CD4-positive, alpha-beta T cell treated with Interferon alpha-2 for 1 hour (primary cell): ENCODE measurements around the gene GAMT.

Source experiments
- DNase-seq, 2 donors: peaks; one replicate each; pipeline ENCODE4 v3.0.0-alpha.2; 2020 to 2022

The GAMT gene

DNA sequence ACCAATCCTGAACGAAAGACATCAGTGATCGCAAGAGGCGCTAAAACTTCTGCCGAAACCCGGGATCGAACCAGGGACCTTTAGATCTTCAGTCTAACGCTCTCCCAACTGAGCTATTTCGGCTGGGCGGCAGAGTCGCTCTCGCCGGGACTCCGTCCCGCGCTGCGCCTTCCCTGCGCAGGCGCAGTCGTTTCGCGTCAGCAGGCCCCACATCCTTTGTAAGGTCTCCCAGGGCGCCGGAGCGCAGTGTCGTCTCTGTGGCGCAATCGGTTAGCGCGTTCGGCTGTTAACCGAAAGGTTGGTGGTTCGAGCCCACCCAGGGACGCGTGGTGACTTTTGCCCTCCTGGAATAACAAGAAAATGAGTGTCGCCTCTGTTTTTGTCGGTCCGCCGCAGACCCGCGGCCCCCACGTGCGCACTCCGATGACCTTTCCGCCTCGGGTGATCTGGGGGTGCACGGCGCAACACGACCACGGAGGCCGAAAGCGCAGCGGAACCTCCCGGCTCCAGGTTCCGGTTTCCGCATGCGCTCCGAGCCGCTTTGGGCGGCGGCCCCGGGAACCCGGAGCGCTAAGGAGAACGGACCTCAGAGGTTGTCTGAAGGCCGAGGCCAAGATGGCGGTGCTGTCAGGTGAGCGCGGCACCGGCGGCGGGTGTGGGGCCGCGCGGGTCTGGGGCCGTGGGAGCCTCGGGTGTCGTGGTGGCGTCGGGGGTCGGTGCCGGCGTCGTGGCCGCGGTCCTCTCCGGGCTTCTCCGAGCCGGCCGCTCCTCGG lies 17.8 kb downstream of the GAMT start, which contains the start of gene NDUFS7:
NDUFS7 (plus strand) TSS at position 596 of the 773 bp plus-strand sequence; CDS start at position 616, 20 bp downstream.
- peak; percentile 93 to 97 for DNase-seq

DNA sequence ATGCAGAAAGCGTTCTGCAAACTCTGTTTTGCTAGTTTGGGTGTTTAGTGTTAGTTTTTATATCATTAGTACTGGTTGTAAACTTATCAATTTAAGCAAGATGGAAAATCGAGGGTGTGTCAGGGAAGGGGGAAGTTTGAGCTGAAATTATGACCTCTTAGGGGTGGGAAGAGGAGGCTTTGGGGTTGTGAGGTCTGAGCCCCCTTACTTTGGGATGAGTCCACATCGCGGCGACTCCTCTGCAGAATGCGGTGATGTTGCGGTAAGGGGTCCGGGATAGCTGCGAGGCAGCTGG lies 18.4 kb downstream of the GAMT start:
- no peak for DNase-seq

DNA sequence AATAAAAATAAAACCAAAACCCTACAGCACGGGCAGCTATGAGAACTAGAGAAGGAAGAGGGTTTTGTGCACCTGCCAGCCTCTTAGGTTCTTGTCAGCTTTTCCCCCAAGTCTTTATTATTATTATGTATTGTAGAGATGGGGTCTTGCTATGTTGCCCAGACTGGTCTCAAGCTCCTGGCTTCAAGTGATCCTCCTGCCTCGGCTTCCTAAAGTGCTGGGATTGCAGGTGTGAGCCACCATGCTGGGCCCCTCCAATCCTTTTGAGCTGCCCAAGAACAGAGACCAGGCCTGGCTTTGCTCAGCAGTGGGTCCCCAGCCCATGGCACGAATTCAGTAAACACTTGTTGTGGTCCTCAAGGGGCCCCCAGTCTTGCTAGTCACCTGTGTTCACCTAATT lies 19.1 kb downstream of the GAMT start:
- DNase-seq, result no peak

DNA sequence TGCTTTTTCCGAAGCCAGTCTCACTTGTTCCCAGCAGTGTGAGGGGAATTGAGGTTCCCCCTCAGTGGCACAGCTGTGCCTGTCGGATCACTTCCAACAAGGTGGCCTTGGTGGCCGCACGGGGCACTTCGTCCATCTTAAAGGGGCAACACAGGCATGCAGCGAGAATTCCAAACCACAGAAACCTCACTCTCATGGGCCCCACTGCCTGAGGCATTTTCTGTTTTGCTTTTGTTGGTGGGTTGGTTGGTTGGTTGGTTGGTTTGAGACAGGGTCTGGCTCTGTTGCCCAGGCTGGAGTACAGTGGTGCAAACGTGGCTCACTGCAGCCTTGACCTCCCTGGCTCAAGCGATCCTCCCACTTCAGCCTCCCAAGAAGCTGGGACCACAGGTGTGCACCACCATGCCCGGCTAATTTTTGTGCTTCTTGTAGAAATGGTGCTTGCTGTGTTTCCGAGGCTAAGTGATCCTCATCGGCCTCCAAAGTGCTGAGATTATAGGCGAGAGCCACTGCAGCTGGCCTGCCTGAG lies 21.3 kb downstream of the GAMT start:
- no peak for DNase-seq

DNA sequence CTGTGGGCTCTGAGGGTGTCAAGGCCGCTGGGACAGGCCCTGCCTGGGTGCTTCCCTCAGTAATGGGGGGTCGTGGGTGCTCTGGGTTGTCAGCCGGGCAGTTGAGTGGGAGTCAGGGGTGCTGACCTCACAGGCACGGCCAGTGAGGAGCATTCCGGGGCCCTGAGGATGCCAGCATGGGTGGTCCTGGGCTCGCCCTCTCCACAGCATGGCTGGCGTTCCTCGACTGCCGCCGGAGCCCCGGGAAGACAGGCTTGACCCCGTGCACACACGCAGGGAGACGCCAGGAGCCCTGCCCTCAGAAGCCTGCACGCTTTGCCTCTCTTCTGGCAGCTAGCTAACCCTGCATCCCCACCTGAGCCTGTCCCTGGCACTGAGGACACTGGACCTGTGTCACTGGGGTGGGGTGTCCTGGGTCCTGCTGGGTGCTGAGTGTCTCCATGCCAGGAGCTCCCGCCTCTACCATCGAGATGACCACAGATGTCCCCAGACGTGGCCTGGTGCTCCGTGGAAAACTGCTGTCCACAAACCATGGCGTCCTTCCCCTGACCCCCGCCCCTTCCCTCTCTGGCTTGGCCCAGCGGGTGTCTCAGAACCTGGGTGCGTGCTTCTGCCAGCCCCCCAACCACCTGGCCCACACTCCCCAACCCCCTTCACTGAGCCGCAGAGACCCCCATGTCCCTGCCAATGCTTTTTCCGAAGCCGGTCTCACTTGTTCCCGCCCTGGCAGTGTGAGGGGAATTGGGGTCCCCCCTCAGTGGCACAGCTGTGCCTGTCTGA lies 22.0 kb downstream of the GAMT start:
- DNase-seq, result no peak

DNA sequence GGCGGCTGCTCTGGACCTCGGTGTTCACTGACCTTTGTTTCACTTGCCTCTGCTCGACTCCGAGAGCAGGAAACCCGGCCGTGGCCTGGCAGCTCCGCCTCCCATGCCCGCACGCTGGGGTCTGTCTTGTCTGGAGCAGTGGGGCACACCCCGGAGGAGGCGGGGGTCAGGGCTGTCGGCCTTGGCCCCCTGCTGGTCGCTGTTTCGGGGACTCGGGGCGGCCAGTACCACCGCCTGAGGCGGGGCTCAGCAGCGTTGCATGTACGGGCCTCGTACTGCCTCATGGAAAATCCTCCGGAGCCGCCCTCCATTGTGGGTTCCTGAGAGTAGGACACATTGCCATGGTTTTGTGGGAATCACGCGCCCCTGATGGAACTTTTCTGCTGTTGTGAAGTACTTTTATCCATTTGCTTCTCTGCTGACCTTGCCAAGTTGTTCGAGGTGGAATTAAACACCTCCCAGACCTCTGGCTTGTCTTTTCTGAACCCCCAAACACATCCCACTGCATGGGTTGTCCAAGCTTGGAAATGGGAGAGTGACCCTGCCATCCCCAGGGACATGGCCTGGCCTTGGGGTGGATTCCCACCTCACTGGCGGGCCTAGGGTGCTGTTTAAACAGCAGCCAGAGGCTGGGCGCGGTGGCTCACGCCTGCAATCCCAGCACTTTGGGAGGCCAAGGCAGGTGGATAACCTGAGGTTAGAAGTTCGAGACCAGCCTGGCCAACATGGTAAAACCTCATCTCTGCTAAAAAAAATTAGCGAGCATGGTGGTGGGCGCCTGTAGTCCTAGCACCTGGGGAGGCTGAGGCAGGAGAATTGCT lies 23.2 kb downstream of the GAMT start:
- no peak for DNase-seq

DNA sequence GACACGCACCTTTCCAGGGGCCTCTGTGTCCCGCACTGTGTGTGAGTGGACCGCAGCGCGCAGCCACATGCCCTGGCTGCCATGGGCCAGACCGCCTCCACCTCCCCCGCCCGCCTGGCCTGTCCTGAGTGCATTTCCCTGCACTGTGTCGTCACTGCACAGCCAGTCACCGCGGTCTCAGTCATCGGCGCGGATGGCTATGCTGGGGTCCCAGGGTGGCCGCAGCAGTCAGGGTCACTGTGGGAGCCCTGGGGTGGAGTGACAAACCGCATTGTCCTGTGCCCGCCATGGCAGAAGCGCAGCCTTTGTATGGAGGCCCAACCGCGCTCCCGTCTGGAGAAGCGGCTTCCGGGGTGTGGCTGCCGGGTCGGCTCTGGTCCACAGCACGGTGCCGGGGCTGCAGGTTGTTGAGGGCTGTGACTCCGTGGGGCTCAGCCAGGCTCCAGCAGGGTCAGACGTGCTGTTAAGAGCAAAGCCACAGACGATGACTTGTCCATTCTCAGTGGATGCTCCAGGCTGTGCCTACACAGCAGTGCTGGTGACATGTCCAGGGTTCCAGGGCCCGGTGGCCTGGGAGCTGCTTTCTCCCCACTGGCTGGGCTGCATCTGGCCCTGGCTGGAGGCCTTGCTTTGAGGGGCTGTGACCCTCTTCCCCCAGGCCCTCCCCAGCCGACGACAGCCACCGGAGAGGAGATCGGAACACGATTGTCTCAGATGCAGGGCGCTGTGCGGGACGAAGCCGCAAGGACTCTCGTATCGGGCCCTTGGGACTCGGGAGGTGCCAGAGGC lies 24.0 kb downstream of the GAMT start:
- no peak for DNase-seq

DNA sequence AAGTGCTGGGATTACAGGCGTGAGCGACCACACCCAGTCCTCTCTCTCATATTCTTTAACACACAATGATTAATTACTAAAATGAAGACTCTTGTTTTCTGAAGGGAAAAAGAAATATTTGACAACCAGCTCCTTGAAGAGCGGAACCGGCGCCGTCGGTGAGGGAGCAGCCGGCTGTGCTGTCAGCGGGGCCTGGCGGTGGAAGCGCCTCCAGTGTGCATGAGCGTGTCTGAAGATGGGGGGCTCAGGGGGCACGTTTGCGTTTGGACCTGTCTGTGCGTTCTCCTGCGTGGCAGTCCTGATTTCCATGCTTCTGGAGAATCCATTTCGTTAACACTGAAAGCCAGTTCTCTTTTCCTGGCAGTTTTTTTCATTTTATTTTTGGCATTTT lies 24.9 kb downstream of the GAMT start:
- no peak for DNase-seq

DNA sequence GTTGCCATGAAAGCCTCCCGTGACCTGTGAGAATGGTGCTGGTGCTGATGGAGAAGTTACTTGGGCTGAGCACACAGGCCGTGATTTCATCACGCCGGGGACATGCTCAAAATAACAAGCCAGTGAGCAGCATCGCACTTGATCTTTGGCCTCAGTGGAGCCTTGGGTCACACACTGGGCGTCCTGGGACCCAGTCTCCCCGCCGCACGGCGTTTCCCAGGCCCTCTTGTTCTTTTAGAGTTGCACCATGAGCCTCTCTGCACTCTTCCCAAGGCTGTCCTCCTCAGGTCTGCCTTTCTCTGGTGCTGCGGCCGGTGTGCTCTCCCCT lies 27.1 kb downstream of the GAMT start:
- DNase-seq, result no peak

DNA sequence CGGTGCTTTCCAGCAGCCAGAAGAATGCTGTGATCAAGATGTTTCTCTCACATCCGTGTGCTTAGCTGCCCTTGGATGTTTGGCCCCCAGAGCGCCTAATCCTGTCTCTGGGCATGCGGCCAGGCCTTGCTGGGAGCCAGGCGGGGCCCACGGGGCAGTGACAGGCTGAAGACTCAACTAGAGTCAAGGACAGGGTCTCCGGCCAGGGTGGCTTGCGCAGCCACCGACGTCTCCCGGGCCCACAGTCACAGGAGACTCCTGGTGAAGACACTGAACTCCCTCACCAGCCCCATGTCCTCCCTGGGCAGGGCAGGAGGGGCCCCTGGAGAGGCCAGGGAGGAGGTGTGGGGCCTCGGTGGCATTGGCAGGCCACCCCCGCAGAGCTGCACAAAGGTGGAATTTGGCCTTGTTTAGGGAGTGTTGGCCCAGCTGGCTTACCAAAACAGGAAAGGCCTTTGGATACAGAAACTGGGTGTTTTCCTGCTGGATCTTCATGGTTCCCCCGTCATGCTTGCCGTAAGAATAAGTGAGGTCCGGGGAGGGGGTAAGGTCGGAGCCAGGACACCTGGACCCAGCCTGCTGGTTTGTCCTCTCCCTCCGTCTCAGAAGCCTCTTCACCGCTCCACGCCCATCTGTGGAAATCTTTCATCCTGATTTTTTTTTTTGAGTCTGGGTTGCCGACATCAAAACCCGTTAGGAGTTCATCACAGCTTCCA lies 27.6 kb downstream of the GAMT start:
- DNase-seq, result no peak

DNA sequence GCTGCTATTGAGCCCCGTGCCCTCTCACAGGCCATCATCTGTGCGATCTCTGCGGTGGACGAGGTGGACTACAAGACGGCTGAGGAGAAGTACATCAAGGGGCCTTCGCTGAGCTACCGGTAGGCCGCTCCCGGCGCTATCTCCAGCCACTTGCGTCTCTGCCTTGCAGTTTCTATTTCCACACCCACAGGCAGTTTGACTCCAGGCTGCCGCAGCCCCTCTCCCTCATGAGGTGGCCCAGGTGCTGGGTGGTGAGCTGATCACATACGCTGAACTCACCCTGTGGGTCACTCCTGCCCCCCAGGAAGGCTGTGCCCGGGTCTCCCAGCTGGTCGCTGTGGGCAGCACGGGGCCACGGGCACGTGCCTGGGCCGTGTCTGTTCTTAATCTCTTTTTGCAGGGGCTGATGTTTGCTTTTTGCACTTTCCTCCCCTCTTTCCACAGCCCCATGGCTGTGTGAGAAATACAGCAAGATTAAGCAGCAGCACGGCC lies 28.3 kb downstream of the GAMT start:
- DNase-seq, result no peak

DNA sequence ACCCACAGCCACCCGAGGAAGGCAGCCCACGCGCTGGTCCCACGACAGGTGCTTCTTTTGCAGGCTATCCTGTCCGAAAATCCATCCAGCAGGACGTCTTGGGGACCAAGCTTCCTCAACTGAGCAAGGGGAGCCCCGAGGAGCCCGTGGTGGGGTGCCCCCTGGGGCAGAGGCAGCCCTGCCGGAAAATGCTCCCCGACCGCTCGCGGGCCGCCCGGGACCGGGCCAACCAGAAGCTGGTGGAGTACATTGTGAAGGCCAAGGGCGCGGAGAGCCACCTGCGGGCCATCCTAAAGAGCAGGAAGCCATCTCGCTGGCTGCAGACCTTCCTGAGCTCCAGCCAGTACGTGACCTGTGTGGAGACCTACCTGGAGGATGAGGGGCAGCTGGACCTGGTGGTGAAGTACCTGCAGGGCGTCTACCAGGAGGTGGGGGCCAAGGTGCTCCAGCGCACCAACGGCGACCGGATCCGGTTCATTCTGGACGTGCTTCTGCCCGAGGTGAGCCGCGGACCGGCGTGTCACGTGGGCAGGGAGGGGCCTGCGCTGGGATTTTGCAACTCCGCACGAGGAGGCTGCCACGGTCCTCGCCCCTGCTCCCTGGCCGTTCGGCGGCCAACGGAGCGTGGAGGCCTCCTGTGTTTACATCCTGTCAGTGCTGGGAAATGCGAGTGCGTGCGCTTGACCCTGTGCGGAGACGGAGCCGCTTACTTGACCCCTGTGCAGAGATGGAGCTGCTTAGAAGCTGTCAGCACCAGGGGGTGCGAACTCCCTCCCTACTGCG lies 30.6 kb downstream of the GAMT start:
- no peak for DNase-seq

DNA sequence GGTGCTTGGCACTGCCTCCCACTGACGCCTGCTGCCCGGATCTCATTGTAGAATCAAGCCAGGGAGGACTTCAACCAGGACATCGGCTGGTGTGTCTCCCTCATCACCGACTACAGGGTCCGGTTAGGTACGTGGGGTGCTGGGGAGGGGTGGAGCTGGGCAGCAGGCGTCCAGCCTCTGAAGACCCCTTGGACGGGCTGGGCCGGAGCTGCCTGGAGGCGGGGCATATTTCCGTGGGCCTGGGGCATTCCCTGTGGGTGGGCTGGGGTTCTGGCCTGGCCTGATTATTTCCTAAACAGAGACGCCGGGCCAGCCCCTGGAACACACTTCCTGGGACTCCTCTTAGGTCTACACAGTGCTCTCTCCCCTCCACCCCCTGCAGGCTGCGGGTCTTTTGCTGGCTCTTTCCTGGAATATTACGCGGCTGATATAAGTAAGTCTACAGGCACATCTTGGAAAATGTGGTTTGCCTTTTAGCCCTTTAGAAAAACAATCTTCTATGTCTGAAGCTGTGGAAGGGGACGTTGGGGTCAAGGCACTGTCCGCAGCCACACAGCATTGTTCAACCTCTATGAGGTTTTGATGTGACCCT lies 32.0 kb downstream of the GAMT start:
- no peak for DNase-seq

DNA sequence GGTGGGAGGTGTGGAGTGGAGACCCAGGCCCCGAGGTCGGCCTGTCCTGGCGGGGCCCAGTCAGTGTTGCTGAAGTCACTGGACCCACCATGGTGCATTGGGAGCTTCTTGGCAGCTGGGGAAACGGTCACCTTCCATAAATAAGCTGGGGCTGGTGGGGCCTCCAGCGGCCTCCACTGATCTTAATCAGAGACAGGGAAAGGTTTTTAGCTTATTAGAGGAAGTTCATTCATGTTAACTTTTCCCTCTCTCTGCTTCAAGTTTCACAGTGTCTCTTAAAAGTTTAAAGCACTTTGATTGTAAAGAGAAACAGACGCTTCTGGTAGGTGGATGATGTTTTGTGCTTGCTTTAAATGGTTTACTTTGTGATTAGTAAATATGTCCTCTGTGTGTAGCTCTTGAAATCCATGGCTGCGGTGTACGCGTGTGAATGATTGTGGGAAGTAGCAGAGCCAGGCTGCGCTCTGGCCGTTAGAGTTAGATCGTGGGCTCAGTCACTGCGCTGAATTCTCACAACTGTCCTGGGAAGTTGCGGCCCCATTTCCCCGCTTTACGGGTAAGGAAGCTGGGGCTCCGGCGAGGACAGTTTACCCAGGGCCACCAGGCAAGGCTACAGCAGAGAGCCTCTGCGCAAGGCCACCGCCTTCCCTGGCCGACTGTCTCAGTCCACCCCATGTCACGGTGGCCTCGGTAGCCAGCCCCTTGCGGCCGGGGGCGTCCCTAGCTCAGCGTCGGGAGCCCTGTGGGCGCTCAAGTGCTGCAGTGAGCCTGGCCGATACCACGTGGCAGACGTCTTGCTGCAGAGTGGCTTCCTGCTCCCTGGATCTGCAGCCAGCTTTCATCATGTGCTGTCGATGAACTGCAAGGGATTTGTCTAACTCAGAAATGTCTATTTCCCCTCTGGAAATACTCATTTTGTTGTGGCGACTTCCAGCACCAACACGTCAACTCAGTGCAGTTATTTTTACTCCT lies 34.2 kb downstream of the GAMT start:
- DNase-seq, result no peak

DNA sequence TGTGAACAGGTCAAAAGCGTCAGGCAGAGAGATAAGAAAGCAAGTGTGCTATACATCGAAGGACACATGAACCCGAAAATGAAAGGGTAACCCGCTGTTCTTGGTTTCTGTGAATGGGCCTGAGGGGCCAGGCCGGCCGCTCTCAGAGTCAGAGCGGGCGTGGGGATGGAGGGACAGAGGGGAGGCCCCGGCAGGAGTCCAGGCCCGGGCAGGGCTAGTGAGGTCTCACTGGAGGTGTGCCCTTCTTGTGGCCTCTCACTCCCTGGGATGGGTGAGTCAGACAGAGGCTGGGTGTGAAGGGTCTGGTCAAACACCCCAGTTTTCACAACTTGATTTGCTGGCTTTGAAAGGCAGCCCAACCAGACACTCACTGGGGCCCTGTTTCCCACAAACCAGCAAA lies 35.0 kb downstream of the GAMT start:
- DNase-seq, result no peak

DNA sequence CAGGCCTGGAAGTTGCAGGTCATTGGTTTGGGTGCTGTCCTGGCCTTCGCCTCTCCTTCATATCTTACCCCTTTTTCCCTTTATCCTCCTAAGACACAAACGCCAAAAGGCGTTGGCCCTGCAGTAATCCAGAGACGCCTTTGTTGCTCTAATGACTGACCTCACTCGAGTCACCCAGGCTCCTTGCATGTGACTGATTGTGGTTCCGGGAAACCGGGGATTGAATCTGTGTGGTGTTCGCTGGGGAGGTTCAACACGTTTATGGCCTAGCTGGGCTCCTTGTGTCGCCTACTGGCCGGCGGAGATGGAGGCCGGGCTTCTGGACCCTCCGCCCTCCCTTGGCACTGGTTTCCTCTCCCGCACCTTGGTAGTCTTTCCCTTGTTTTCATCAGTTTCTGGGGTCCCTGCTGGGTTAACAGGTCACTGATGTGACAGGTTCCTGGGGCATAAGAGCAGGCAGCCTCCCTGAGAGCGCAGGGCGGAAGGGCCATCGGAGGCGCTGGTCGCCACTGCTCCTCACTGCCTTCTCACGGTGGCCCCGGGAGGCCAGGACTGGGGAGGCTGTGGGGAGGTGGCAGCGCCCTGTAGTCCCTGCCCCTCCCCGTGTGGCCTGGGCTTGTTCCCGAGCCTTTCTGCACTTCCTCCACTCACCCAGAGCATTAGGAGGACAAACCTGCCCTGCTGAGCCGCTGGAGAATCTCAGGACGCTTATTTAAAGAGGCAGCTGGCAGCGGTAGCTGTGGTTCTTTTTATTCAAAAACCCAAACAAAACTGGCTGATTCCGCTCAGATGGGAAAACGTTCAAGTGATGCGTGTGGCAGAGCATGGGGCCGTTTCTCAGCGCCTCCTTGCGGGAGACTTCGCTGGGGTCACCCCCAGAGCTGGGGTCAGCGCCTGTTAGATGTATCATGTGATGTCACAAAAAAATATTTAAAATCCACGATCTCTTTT lies 35.7 kb downstream of the GAMT start:
- DNase-seq, result no peak

DNA sequence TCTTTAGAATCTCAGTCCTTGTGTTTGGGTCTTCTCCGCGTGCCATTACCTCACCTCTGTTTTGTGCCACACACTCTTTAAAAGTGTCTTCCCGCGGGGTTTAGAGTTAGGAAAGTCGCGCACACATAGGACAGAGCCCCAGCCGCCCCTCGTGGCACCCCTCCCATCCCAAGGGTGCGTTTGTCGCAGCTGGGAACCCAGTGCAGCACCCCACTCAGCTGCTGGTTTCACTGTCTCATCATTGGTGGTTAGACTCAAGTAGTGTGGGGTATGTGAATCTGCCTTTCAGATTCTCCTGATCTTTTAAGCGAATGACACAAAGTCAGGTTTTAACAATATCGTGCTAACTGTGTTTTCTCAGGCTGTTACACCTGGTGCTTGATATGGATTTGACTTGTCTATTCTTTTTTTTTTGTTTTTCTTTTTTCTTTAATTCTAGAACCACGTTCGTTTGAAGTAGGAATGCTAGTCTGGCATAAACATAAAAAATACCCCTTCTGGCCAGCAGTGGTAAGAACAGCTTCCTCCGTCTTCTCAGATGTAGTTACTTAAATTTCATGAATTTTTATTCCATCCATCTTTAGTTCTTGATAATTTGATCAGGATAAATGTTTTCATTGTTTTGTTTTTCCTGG lies 37.2 kb downstream of the GAMT start:
- DNase-seq, result peak in 1 of 2 donors; percentile 31

DNA sequence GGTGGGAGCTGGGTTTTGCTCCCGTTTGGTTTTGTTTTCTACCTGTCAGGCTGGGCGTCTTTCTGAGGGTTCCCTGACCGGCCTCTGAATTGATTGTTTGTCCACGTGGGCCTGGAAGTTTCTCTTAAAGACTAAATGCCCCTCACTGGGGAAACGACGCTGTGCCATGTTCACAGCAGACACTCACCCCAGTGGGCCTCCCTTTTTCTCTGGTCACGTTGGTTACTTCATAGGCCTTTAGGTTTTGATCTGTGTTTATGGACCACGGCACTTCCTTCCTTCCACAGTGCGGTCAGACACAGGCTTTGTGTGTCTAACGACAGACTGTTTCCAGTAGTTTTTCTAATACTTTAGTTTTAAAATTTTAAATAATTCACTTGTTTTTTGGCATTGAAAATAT lies 37.7 kb downstream of the GAMT start:
- peak; percentile 20 to 50 for DNase-seq
